Globus pallidus (tissue), 1 donor: Measurements from ENCODE around the gene BPGM.
"Not testable (repeated sequence)": the region's sequence is repeated elsewhere in the genome, so short reads cannot be mapped to it uniquely, and the experiment has no call there.

Experiments used
- DNase-seq: peaks from one replicate; pipeline ENCODE4 v3.0.0-alpha.2; 2015; ENCODE audit warnings: low spot score

BPGM gene

DNA sequence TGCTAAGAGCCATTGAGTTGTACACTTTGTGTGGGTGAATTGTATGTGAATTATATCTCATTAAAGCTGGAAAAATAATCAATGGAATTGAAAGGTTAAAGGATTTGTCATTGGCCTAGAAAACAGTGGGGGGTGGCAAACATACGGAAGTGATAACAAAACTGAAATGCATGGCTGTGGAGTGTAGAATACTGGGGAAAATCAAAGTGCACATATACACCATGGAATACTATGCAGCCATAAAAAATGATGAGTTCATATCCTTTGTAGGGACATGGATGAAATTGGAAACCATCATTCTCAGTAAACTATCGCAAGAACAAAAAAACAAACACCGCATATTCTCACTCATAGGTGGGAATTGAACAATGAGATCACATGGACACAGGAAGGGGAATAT, 18.4 kb downstream of the BPGM start:
- DNase-seq, result not testable (repeated sequence)

GRCh38 chr7:134667899-134668298, 21.2 kb downstream of the BPGM start:
- DNase-seq, result no peak

- DNase-seq, result no peak
These were observed 22.7 kb downstream of the BPGM start for GRCh38 chr7:134669388-134669787.

- no peak for DNase-seq
These were observed 23.3 kb downstream of the BPGM start for GRCh38 chr7:134669845-134670373.

- DNase-seq, result no peak
These were observed 25.0 kb downstream of the BPGM start for GRCh38 chr7:134671609-134672008.

- no peak for DNase-seq
These were observed 27.8 kb downstream of the BPGM start for GRCh38 chr7:134674424-134674823.

DNA sequence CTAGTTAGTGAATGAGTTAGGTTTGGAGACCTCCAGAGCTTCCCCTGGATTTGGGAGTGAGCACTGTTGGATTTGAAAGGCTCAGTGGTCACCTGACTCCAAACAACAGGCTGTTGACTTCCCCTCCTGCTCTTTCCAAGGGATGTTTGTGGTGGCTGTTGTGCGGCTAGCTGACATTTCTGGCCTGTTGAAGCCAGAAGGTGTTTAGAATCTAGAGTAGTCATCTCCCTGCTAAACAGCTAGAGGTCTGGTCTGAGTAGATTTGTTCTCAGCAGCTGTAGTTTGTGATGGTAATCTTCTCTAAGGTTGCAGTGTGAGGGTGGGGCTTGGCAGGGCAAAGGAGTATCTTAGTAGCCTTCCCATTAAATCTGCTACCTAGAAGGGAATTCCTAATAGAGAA, 30.1 kb downstream of the BPGM start:
- no peak for DNase-seq

DNA sequence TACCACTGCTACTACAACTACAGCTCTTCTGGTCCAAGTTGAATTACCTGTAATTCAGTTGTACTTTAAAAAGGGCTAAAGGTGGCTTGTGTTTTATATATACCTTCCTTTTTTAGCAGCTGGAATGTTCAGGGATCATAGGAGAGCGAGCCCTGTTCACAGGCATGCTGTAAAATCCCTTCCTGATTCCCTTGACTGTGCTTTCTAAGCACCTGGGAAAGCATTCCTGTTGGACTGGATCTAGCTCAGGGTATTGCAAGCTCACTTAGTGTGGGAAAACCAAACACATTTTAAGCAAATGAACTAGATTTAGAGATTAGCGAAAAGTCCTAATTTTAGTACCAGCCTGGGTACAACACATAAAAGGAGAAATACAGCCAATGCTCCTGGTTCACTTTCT, 31.5 kb downstream of the BPGM start:
- DNase-seq, result no peak

DNA sequence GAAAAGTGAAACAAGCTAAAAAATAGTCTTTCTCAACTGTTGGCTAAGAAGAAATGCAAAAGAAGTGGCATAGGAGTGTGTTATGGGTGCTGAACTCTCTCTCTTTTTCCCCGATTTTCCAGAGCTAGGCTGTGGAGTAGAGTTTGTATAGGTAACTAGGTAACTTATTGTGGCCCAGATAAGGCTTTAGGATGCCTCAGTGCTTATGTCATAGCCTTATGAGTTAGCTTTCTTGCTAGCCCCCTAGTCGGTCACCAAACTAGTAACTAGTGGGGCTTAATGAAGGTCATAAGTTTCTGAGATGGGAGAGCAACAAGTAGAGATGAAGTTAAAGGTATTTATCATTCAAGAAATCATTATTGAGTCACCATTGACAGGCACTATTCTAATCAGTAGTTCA, 32.4 kb downstream of the BPGM start:
- no peak for DNase-seq

GRCh38 chr7:134684165-134684564, 37.5 kb downstream of the BPGM start:
- no peak for DNase-seq

GRCh38 chr7:134685250-134685649, 38.6 kb downstream of the BPGM start:
- no peak for DNase-seq

GRCh38 chr7:134686786-134687185, 40.1 kb downstream of the BPGM start:
- peak; percentile 37 for DNase-seq

GRCh38 chr7:134689550-134689949, 42.9 kb downstream of the BPGM start:
- not testable (repeated sequence) for DNase-seq

DNA sequence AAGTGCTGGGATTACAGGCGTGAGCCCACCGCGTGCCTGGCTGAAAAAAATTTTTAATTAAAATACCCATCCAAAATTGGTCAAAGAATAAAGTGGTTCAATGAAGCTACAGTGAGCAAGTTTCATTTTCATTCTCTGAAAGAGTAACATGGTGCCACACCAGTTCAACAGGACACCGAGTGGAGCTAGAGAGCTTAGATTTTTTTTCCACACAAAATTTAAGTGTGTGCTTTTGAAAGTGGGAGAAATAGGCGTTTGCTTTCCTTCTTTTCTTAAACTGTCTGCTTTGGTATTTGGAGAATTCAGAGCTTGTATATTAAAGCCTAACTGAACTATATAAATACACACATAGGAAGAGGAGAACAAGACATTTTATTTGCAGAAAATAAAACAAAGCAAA, 43.4 kb downstream of the BPGM start:
- peak; percentile 82 for DNase-seq

DNA sequence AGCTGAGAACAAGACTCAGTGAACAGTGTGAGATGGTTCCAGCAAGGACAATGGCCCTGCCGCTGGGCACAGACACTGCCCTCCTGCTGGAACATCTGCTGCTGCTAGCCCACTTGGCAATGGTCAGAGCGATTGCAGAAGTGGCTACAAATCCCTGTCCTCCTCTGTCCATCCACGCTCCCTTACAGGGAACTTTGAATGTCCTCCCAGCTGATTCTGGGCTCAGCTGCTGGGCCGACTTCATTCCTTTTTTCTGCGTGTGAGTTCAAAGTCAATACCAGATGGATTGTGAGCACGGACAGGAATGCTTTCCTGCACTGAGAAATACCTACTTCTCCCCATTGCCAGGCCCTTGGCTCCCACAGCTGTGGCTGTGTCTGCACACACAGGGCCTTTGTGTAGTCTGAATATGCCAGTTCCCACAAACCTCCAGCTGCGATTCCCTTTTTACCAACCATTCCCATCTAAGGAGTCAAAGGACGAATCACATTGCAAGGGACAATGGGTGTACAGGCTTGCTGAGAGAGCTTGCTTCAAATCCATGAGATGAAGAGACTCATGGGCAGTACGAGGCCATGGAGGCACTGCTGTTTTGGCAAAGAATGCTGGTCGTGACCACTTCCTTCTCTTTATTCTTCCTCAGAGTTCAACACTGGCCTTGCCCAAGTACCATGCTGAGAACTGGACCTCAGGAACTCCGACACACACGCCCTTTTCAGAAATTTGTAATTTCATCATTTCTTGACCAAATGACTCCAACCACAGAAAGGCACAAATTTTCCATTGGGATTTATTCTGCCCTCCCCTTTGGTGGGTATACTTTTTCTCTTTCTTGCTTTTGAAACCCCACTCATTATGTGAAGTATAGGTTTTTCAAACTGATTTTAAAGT, 44.2 kb downstream of the BPGM start:
- DNase-seq, result peak; percentile 94

GRCh38 chr7:134691546-134692343, 45.1 kb downstream of the BPGM start:
- DNase-seq, result no peak

DNA sequence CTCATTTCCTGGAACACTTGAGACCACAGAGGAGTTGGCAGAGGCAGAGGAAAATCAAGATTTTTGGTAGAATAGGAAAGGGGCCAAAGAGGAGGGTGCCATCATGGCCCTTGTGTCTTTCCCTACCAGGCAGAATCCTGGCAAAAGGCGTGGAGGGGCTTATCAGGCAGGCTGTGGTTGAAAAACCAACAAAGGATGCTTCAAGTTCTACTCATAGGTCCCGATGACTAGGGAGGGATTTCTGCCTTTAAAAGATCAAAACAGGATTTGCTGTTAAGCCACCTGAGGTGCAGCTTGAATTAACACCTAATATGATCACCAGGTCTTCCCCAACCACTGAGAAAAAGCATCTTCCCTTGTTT, 45.7 kb downstream of the BPGM start:
- no peak for DNase-seq

DNA sequence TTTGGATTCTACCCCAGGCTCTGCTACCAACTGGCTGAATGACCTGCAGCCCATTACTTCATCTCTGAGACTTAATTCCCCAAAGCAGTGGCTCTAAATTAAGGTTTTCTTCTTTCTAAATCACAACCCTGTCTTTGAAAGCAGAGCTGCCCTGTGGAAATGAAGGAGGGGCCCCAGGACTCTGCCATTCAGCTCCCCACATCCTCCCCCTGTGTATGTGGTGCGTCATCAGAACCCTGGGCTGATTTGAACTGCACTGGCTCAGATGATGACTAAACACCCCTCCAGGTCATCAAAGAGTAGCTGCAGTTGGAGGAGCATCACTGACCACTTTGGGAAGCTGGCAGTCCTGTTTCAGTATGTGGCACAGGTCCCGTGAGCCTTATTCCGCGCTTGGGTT, 46.6 kb downstream of the BPGM start:
- no peak for DNase-seq

GRCh38 chr7:134694299-134694698, 47.6 kb downstream of the BPGM start:
- DNase-seq, result no peak

DNA sequence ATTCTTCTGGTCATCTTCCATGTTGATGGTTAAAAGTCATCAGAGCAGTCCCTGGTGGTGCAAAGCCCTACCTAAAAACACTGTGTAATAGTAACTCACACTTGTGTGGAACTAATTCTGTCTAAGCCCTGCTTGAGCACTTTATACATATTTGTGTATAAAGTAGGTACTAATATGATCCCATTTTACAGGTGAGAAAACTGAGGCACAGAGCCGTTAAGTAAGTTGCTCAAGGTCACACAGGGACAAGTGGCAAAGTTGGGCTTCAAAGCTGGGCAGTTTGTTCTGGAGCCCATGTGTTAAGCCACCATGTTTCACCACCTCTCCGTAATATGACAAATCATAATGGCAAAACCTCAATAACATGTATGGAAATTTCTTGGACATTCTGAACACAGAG, 48.1 kb downstream of the BPGM start:
- DNase-seq, result no peak

DNA sequence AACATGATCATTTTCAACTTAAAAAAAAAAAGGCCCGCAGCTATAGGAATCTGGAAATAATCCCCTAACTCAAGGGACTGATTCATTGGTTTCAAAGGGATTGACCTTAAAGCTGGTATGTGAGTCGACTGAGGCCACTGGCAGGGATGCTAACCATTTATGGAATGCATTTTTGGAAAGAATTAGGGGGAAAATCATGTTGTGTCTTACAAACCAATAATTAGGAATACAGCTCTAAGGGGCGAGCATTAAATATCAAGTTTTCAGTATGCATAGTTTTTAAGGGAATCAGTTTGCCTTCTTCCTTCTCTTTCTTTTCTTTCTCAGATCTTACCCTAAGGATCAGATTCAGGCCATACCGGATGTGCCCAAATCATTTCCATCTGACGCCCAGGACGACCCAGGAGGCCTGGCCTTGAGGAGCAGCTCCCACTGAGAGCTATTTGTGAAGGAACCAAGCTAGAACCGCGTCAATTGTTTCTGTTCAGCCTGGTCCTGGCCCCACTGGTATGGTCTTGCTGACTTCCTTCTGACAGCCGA, 48.7 kb downstream of the BPGM start:
- no peak for DNase-seq

DNA sequence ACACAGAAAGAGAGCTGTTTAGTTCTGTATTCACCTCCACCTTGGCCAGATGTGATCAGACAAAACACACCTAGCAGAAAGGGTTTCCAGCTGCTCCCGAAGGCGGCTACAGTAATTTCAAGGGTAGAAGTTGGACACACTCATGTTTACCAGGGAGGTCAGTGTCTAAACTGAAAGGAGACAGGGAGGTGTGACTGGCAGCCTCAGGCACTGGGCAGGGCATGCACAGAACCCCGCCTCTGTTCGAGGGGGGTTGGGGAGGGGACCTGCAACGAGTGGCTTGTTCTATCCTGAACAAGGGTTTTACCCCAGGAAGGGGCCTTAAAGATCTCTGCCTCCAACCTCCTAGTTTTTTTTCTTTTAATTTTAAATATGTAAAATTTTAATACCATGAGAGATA, 49.6 kb downstream of the BPGM start:
- DNase-seq, result no peak
